ENCODE measurements around the gene ERVMER34-1.

ERVMER34-1 gene

DNA sequence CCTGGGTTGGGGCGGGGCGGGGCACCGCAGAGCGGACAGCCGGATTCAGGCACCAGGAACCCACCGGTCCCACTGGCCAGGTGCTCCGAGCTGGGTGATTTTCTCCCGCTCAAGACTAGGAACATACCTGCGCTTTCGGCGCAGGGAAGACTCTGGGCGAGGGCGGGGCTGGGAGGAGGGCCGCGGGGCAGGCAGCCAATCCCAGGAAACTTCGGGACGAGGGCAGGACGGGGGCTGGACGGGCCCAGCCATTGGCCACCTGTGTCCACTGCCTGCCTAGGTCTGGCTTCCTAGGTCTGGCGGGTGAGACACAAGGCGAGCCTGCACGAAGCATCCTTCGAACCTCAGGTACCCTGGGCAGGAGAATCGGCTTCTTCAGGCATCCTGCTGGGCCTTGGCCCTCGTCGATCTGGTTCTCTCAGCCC, 274 bp upstream of the ERVMER34-1 start:
- TF ChIP-seq, protein P1, sequence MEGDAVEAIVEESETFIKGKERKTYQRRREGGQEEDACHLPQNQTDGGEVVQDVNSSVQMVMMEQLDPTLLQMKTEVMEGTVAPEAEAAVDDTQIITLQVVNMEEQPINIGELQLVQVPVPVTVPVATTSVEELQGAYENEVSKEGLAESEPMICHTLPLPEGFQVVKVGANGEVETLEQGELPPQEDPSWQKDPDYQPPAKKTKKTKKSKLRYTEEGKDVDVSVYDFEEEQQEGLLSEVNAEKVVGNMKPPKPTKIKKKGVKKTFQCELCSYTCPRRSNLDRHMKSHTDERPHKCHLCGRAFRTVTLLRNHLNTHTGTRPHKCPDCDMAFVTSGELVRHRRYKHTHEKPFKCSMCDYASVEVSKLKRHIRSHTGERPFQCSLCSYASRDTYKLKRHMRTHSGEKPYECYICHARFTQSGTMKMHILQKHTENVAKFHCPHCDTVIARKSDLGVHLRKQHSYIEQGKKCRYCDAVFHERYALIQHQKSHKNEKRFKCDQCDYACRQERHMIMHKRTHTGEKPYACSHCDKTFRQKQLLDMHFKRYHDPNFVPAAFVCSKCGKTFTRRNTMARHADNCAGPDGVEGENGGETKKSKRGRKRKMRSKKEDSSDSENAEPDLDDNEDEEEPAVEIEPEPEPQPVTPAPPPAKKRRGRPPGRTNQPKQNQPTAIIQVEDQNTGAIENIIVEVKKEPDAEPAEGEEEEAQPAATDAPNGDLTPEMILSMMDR (IDR thresholded peaks at IDR 0.05; ENCODE audit: extremely low read depth, insufficient read depth, missing control alignments) = no peak
- in situ Hi-C loops (cut with MboI; ENCODE audit: low pct_unique_long_range_greater_than_20kb, low sequenced_read_pairs, unreplicated experiment) = no loop called here
- peak; percentile 14 for DNase-seq (ENCODE audit: low spot score)

- in situ Hi-C loops (cut with MboI; ENCODE audit: low pct_unique_long_range_greater_than_20kb, low sequenced_read_pairs, unreplicated experiment) = no loop called here
- TF ChIP-seq, protein P1 (IDR thresholded peaks at IDR 0.05; ENCODE audit: extremely low read depth, insufficient read depth, missing control alignments) = no peak
- DNase-seq (ENCODE audit: low spot score) = no peak
Observed at GRCh38 chr4:52750213-52750612, 1.0 kb downstream of the ERVMER34-1 start.

DNA sequence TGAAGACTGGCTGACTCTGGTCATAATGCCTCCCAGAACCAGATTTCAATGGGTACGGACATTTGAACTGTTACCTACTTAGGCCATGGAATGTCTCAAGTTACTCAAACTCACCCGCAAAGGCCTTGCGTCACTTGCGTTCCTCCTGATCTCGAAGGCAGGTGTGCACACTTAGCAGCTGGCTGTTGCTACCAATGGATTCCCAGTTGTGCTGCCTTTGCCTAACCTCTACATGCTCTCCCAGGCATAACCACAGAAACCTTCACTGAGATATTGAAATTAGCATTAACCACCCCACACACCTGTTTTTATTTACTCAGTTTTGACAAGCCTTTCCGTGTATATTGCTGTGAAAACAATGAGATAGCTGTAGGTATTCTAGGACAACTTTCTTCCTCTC, 2.8 kb downstream of the ERVMER34-1 start:
- no peak for DNase-seq (ENCODE audit: low spot score)
- TF ChIP-seq, protein P1 (IDR thresholded peaks at IDR 0.05; ENCODE audit: extremely low read depth, insufficient read depth, missing control alignments) = no peak
- in situ Hi-C loops (cut with MboI; ENCODE audit: low pct_unique_long_range_greater_than_20kb, low sequenced_read_pairs, unreplicated experiment) = no loop called here

DNA sequence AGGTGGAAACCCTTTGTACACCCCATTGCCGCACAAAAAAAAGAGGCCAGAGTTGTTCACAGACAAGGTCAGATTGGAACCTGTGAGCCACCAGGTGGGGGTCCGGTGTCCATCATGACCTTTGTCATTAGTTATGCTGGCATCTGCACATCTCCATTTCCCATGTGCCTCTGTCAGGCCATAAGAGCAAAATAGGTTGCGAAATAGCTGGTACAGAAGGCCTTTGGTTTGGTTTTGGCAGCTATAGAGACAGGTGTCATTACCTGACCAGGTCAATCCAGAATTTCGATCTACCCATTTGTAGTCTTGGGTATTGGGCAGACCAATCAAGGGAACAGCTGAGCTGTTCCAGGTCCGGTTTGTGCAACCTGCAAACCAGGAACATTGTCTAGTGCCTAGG, 6.6 kb downstream of the ERVMER34-1 start:
- in situ Hi-C loops (cut with MboI; ENCODE audit: low pct_unique_long_range_greater_than_20kb, low sequenced_read_pairs, unreplicated experiment) = no loop called here
- TF ChIP-seq, protein P1 (IDR thresholded peaks at IDR 0.05; ENCODE audit: extremely low read depth, insufficient read depth, missing control alignments) = no peak
- no peak for DNase-seq (ENCODE audit: low spot score)

GRCh38 chr4:52743444-52744019, 7.7 kb downstream of the ERVMER34-1 start:
- TF ChIP-seq, protein P1 (IDR thresholded peaks at IDR 0.05; ENCODE audit: extremely low read depth, insufficient read depth, missing control alignments) = no peak
- in situ Hi-C loops (cut with MboI; ENCODE audit: low pct_unique_long_range_greater_than_20kb, low sequenced_read_pairs, unreplicated experiment) = no loop called here

DNA sequence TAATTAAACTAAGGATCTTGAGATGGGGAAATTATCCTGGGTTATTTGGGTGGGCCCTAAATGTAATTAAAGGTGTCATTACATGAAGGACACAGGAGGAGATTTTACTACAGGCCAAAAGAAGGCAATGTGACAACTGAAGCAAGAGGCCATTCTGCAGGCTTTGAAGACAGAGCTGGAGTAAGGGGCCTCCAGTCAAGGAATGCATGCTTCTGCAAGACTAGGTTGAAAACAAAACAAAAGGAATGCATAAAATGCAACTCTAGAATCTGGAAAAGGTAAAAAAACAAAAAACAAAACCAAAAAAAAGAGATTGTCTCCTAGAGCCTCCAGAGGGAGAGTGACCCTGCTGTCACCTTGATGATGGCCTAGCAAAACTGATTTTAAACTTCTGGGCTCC, 21.6 kb downstream of the ERVMER34-1 start:
- no peak for DNase-seq (ENCODE audit: low spot score)
- in situ Hi-C loops (cut with MboI; ENCODE audit: low pct_unique_long_range_greater_than_20kb, low sequenced_read_pairs, unreplicated experiment) = no loop called here
- TF ChIP-seq, protein P1 (IDR thresholded peaks at IDR 0.05; ENCODE audit: extremely low read depth, insufficient read depth, missing control alignments) = no peak

More at GRCh38 chr4:52743444-52744019, 7.7 kb downstream of the ERVMER34-1 start:
- DNase-seq (ENCODE audit: low spot score) = no peak
